Muscle layer of colon (tissue), 2 donors: ENCODE measurements around the gene UGT1A6.

Experiments
- H3K27ac ChIP-seq: one replicate; pipeline ENCODE4 v1.7.0; 2013; ENCODE audit warnings: low read depth, mild to moderate bottlenecking, low read length, moderate library complexity
- H3K27me3 ChIP-seq, 2 donors: one replicate each; pipeline ENCODE4 v1.7.0; 2013; ENCODE audit warnings: low read length in 2 of 2, mild to moderate bottlenecking in 2 of 2; ENCODE audit not compliant: insufficient read depth in 2 of 2, control insufficient read depth in 1 of 2
- H3K36me3 ChIP-seq: one replicate; pipeline ENCODE4 v1.7.0; 2013; ENCODE audit warnings: mild to moderate bottlenecking, low read length; ENCODE audit not compliant: insufficient read depth
- H3K4me1 ChIP-seq: one replicate; pipeline ENCODE4 v1.7.0; 2013; ENCODE audit warnings: mild to moderate bottlenecking, low read length; ENCODE audit not compliant: insufficient read depth
- H3K4me3 ChIP-seq, 2 donors: one replicate each; pipeline ENCODE4 v1.7.0; 2013; ENCODE audit warnings: low read length in 2 of 2, low read depth in 1 of 2, mild to moderate bottlenecking in 1 of 2, moderate library complexity in 1 of 2
- H3K9ac ChIP-seq: one replicate; pipeline ENCODE4 v1.7.0; 2013; ENCODE audit warnings: low read length
- H3K9me3 ChIP-seq: one replicate; pipeline ENCODE4 v1.7.0; 2013; ENCODE audit warnings: mild to moderate bottlenecking, low read length
- donor health status: abdominal sarcoma.
- donor health status: Adenocarcinoma of cecum.

UGT1A6 gene

GRCh38 chr2:233705911-233706506 is 13.3 kb downstream of the UGT1A6 start:
- no peaks in the 10 kb centered on the region for H3K9me3 ChIP-seq
- no peaks in the 10 kb centered on the region for H3K36me3 ChIP-seq
- H3K27me3 ChIP-seq: no peaks in the 10 kb centered on the region
- H3K9ac ChIP-seq: no peak overlapping the region
- H3K27ac ChIP-seq: no peak overlapping the region
- no peaks in the 10 kb centered on the region for H3K4me1 ChIP-seq
- H3K4me3 ChIP-seq: no peak overlapping the region

DNA sequence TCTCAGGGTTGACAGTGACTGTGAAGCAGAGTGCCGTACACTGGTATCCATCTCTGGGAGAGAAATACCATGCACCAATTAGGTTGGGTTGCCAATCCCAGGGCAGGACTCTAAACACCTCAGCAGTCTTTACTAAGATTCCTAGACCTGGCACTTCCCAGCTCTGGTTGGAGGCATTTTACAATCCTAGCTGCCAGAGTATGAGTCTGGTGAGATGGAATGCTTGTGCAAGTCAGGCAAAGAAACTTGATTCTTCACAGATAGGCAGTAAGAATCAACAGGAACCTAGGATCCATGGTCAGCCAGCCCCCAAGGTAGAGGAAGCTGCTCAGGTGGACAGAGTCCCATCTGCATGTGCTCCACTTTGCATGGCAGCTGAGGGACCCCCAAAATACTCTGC is 14.0 kb downstream of the UGT1A6 start:
- Histone ChIP-seq H3K4me3 (no peak overlapping the region), H3K4me1 (no peaks in the 10 kb centered on the region), H3K9ac (no peak overlapping the region), H3K36me3 (no peaks in the 10 kb centered on the region), H3K27me3 (peaks cover 0 to 3% of the 10 kb centered on the region in 2 donors), H3K27ac (no peak overlapping the region), H3K9me3 (no peaks in the 10 kb centered on the region)

GRCh38 chr2:233707940-233708644 is 15.4 kb downstream of the UGT1A6 start:
- H3K27ac ChIP-seq: no peak overlapping the region
- H3K4me3 ChIP-seq: no peak overlapping the region
- no peaks in the 10 kb centered on the region for H3K36me3 ChIP-seq
- H3K9ac ChIP-seq: no peak overlapping the region
- H3K9me3 ChIP-seq: no peaks in the 10 kb centered on the region
- peaks cover 0 to 3% of the 10 kb centered on the region in 2 donors for H3K27me3 ChIP-seq
- H3K4me1 ChIP-seq: no peaks in the 10 kb centered on the region

DNA sequence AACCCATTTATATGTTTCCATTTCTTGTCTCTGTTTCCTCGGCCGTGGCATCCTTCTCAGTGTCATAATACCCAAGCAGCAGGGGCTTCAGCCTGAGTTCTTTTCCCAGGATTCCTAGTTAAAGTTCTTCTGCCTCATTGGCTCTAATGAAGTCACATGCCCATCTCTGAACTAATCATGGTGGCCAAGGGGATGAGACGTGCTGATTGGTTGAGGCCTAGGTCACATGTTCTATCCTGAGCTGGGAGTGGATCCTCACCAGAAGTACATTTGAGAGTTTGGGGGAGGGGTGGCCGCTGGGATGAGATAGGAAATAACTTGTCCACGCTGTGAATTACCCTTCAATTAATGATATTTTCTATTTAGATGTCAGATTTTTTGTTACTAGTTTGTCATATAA is 16.3 kb downstream of the UGT1A6 start:
- H3K4me1 ChIP-seq: no peaks in the 10 kb centered on the region
- no peak overlapping the region for H3K4me3 ChIP-seq
- peaks cover 0 to 3% of the 10 kb centered on the region in 2 donors for H3K27me3 ChIP-seq
- H3K27ac ChIP-seq: no peak overlapping the region
- H3K9ac ChIP-seq: no peak overlapping the region
- no peaks in the 10 kb centered on the region for H3K9me3 ChIP-seq
- H3K36me3 ChIP-seq: no peaks in the 10 kb centered on the region

GRCh38 chr2:233711312-233712008 is 18.8 kb downstream of the UGT1A6 start:
- Histone ChIP-seq H3K27ac (no peak overlapping the region), H3K4me3 (no peak overlapping the region), H3K36me3 (no peaks in the 10 kb centered on the region), H3K4me1 (no peaks in the 10 kb centered on the region), H3K27me3 (peaks cover 0 to 3% of the 10 kb centered on the region in 2 donors), H3K9me3 (no peaks in the 10 kb centered on the region), H3K9ac (no peak overlapping the region)

- Histone ChIP-seq H3K4me1 (no peaks in the 10 kb centered on the region), H3K4me3 (no peak within 1 kb of the TSS), H3K27me3 (peaks cover 0 to 3% of the 10 kb centered on the region in 2 donors), H3K27ac (no peak within 1 kb of the TSS), H3K36me3 (no peaks in the 10 kb centered on the region), H3K9me3 (no peaks in the 10 kb centered on the region), H3K9ac (no peak within 1 kb of the TSS)
Measured at GRCh38 chr2:233712611-233713261, 20.0 kb downstream of the UGT1A6 start, which contains the start of gene UGT1A5. Gene UGT1A5, plus strand, starts transcription at chr2:233712907. Its CDS starts 85 bp downstream, at chr2:233712992.

GRCh38 chr2:233713262-233713615 is 20.5 kb downstream of the UGT1A6 start:
- Histone ChIP-seq H3K36me3 (no peaks in the 10 kb centered on the region), H3K4me3 (no peak overlapping the region), H3K9me3 (no peaks in the 10 kb centered on the region), H3K27ac (no peak overlapping the region), H3K9ac (no peak overlapping the region), H3K27me3 (peaks cover 0 to 3% of the 10 kb centered on the region in 2 donors), H3K4me1 (no peaks in the 10 kb centered on the region)

- H3K9me3 ChIP-seq: no peaks in the 10 kb centered on the region
- H3K9ac ChIP-seq: no peak overlapping the region
- no peak overlapping the region for H3K27ac ChIP-seq
- no peak overlapping the region for H3K4me3 ChIP-seq
- peaks cover 0 to 3% of the 10 kb centered on the region in 2 donors for H3K27me3 ChIP-seq
- H3K36me3 ChIP-seq: no peaks in the 10 kb centered on the region
- H3K4me1 ChIP-seq: no peaks in the 10 kb centered on the region
Measured at GRCh38 chr2:233714121-233714520, 21.4 kb downstream of the UGT1A6 start.

GRCh38 chr2:233718552-233718951 is 25.9 kb downstream of the UGT1A6 start, which contains the start of gene UGT1A4:
Gene UGT1A4, plus strand, starts transcription at chr2:233718736. Its CDS starts 85 bp downstream, at chr2:233718821.
- Histone ChIP-seq H3K36me3 (no peaks in the 10 kb centered on the region), H3K9ac (no peak within 1 kb of the TSS), H3K4me3 (no peak within 1 kb of the TSS), H3K27ac (no peak within 1 kb of the TSS), H3K4me1 (no peaks in the 10 kb centered on the region), H3K9me3 (no peaks in the 10 kb centered on the region), H3K27me3 (no peaks in the 10 kb centered on the region)

GRCh38 chr2:233728723-233729301 is 36.1 kb downstream of the UGT1A6 start, which contains the start of gene UGT1A3:
Gene UGT1A3, plus strand, starts transcription at chr2:233729042. Its CDS starts 85 bp downstream, at chr2:233729127.
- H3K9me3 ChIP-seq: no peaks in the 10 kb centered on the region
- H3K4me3 ChIP-seq: no peak within 1 kb of the TSS
- H3K27me3 ChIP-seq: no peaks in the 10 kb centered on the region
- H3K36me3 ChIP-seq: no peaks in the 10 kb centered on the region
- no peaks in the 10 kb centered on the region for H3K4me1 ChIP-seq
- H3K9ac ChIP-seq: no peak within 1 kb of the TSS
- H3K27ac ChIP-seq: no peak within 1 kb of the TSS
